Subcutaneous adipose tissue (tissue), 4 donors: ENCODE results near the gene DEFB123. TPM values are rescaled to one million over a fixed set of nuclear protein-coding genes. Genes with fewer than 3 reads are reported as not detected.

Source experiments
- CTCF ChIP-seq: fragments of 450-650 bp; IDR thresholded peaks from one replicate; pipeline ENCODE4 v1.5.1; 2016; ENCODE audit warnings: low read depth, mild to moderate bottlenecking, control low read depth, antibody characterized with exemption, moderate library complexity
- total RNA-seq, 4 donors: library from RNA; depleted of rRNA; stranded (reverse); fragments of >200 nt; gene quantifications; one replicate each; pipeline ENCODE4 v1.1.0, GENCODE V29; 2016

The DEFB123 gene
- total RNA-seq: not detected

- TF ChIP-seq CTCF: no peak
Measured at GRCh38 chr20:31440012-31440659, at the start of gene DEFB123. Gene DEFB123, plus strand, starts transcription at chr20:31440632. Its CDS starts 67 bp downstream, at chr20:31440699.

GRCh38 chr20:31392836-31393235 lies 47.6 kb upstream of the DEFB123 start:
- TF ChIP-seq CTCF: no peak

GRCh38 chr20:31394900-31395299 lies 45.5 kb upstream of the DEFB123 start:
- TF ChIP-seq CTCF: no peak

- TF ChIP-seq CTCF: no peak
Measured at GRCh38 chr20:31403886-31404285, 36.5 kb upstream of the DEFB123 start.

GRCh38 chr20:31406115-31406514 lies 34.3 kb upstream of the DEFB123 start, which contains the start of gene DEFB121:
Gene DEFB121, minus strand, starts transcription at chr20:31406215. Its CDS starts 63 bp downstream, at chr20:31406152.
- no peak for TF ChIP-seq CTCF

- TF ChIP-seq CTCF: no peak
Measured at GRCh38 chr20:31410011-31410410, 30.4 kb upstream of the DEFB123 start.

GRCh38 chr20:31414381-31414780 lies 26.1 kb upstream of the DEFB123 start:
- no peak for TF ChIP-seq CTCF
